GM04503 (cell line): ENCODE measurements around the gene SBK1.
"Not testable (repeated sequence)": the region's sequence is repeated elsewhere in the genome, so short reads cannot be mapped to it uniquely, and the experiment has no call there.

Experiments used
- DNase-seq: peaks from one replicate; pipeline ENCODE4 v3.0.0-alpha.2; 2012; ENCODE audit warnings: low read depth

The SBK1 gene

DNA sequence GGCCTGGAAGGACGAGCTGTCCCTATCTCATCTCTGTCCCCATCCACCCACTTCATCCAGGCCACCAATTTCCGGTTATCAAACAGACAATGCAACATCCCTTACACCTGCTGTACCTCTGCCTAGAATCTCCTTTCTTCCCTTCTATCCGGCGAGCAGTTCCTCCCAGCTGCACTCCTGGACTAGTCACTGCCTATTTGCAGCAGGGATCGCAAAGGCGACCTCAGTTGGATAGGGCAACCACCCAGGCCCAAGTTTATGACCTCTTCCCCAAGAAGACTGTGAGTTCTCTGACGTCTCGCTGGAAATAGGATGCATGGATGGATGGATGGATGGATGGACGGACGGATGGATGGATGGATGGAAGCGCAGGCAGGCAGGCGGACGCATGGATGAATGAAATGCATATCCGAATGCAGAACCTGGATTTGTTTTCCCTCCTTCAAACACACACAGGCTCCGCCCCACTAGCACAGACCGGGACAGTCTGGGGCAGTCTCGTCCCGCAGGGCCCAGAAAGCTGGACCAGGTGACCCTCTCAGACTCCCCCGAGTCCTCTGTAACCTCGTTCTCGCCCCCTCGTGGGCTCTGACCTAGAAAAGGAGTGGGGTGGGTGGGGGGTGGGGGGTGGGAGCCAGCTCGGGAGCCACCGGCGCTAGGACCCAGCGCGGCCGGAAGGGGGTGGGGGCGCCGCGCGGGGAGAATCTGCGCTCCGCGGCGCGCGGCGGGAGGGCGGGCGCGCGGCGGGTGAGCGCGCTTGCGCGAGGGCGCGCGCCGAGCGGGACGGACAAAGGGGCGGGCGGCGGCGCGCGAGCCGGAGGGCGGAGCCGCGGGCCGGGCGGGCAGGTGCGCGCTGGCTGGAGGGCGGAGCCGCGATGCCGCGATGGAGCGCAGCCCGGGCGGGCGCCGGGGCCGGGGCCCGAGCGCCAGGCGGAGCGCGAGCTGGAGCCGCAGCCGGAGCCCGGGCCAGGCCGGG, at the start of gene SBK1:
TSS of gene SBK1 (plus strand) at position 875 of the 976 bp plus-strand sequence. CDS start 24,867 bp downstream, outside the sequence.
- no peak for DNase-seq

DNA sequence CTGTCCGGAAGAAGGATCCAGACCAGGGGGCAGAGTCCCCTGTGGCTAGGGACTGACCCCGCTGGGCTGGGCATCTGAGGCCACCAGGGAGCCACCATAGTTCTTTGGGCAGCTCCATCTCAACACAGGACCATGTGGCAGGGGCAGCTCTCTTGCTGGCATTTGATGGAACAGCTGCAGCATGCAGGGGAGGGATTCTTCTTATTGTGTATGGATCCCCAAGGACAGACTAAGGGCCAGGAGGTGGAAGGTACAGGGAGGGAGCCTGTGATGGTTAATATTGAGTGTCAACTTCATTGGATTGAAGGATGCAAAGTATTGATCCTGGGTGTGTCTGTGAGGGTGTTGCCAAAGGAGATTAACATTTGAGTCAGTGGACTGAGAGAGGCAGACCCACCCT, 42.8 kb upstream of the SBK1 start:
- not testable (repeated sequence) for DNase-seq

DNA sequence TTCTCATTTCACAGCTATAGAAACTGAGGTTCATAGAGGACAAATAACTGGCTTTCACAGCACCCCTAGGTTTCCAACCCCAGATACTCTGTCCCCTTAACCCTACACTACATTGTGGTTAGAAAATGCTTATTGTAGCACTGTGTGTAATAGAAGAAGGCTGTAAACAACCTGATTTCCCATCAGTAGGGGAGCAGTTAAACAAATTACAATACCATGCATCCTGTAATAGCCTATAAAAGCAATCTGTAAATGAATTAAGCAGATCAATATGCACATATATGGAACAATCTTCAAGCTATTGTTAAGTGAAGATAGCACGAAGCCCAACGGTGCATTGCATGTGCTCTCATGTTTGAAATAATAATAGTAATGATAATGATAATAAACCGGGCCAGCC, 41.3 kb upstream of the SBK1 start:
- no peak for DNase-seq

DNA sequence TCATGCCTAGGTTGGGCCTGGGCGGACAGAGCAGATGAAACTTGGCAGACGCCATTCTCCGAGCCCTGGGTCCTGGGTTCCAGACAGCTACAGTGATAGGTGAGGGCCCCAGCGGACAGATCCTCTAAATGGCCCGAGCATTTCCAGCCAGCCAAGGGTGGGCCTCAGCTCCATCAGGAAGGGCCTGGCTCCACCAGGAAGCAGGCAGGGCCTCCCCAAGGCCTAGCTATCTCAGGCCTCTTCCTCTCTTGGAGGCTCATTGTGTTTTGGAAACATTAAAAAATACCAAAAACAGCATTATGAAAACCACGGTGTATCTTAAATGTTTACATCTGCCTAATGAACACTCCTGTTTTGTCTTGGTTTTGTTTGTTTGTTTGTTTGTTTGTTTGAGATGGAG, 38.2 kb upstream of the SBK1 start:
- DNase-seq = no peak

DNA sequence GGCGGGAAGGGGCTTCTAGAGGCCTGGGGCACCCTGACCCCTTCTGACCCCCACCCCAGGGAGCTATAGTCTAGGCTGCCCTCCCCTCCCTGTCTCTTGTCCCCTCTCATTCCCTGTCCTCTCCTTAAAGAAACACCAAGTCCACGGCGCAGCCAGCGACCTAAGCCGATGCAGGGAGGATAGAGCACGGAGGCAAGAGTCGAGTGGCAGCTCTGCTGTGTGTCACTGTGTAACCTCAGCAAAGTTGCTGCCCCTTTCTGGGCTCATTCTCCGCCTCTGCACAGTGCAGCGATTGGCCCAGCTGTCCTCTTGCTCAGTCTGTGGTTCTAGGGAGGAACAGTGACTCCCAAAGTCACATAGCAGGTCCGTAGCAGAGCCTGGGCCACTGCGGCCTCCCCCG, 36.5 kb upstream of the SBK1 start:
- no peak for DNase-seq

DNA sequence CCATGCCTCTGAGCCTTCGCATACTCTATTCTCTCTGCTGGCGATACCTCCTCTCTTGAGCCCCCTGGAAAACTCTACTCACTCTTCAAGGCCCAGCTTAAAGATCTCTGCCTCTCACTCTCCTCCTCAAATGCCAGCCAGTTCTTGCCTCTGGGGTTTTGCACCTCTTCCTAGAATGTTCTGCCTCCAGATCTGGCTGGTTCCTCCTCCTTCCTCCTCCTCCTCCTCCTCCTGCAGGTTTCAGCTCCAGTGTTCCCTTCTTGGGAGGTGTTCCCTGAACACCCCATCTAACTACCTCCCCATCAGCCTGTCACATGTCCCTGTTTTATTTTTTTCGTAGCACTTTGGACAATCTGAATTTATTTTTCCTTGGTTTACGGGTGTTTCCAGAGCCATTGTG, 35.1 kb upstream of the SBK1 start:
- DNase-seq = no peak

DNA sequence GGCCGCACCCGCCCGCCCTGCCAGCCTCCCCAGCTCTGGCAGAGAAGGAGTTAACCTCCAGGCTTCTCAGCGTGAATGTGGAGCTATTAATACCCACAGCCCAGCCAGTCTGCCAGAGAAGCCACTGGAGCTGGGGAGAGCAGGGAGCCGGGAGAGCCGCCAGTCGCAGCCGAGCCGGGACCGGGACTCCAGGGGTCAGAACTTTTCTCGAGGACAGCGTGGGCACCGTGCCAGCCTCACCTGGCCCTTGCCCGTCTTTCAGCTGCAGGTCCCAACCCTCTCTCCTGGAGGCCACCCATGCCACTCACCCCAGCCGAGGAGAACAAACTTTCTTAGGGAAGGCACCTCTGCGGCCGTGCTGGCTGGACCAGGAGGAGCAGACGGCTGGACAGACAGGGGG, 33.8 kb upstream of the SBK1 start:
- DNase-seq = no peak

DNA sequence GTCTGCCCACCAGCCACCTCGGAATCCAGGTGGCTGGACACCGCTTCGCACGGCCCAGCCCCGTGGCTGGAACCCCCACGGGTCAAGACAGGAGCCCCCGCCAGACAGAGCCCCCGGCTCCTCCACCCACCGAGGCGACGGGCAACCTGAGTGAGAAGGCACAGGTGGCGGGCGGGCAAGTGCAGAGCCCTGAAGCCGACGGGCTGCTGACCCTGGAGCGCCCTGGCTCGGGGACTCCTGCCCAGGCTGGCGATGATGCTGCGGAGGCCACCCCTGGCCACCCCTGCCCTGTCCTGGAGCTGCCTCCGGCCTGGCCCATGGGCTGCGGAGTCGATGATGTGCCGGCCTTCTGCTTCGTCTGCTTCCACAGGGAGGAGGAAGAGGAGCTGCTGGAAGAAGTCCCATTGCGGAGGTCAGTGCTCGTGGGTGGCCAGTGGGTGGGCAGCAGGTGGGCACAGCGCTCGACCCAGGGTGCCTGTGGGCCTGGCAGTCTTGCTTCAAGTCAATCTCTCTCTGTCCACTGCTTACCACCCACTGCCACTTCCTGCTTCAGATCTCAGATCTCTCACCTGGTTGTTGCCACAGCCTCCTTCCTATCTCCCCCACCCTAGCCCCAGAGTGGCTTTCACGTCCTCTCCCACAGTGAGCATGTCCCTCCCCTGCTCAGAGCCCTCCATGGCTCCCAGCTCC, 33.1 kb upstream of the SBK1 start:
- DNase-seq = no peak

DNA sequence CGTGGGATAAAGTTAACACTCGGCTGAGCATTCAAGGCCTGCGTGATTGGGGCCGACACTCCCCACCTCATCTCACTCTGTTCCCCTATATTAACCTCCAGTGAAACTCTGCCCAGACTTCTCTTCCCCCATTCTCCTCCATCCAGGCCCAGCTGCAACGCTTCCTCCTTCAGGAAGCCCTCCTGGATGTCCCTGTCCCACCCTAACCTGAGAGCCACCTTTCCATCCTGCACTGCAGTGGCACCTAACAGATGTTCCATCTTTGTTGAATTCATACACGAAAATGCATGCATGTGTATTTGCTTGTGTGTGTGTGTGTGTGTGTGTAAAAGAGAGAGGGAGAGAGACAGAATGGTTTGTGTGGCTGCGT, 32.6 kb upstream of the SBK1 start:
- DNase-seq = no peak

DNA sequence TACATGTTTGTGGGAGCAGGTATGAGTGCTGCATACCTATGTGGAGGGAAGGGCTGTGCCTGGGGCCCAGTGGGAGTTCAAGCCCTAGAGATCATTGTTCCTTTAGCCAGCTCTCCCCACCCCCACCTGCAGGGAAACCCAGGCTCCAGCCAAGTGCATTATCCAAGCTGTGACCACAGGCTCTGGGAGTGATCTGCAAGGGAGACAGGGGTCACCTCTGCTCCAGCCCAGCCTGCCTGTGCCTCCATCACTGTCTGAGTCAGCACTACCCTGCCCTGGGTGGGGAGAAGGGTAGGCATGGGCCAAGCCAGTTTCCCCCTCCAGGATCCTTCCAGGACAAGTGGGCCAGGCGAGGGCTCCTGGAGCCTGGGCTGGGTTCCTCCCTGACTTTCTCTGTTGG, 32.1 kb upstream of the SBK1 start:
- no peak for DNase-seq

DNA sequence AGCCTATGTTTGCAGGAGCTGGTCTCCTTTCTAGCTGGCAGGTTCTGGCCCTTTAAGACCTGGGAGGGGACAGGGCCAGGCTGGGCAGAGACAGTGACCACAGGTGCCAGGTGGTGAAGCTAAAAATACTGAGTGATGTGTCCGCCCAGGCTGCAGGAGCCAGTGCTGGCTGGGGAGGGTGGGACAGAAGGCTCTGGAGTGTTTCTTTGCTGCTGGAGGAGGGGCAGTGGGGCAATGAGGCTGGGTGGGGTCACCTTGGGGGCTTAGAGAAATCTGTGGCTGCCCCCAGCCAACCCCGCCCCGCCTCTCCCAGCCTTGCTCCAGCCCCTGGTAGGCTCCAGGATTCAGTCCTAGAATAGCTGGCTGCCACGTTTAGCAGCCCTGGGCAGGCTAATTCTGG, 30.4 kb upstream of the SBK1 start:
- DNase-seq = no peak

DNA sequence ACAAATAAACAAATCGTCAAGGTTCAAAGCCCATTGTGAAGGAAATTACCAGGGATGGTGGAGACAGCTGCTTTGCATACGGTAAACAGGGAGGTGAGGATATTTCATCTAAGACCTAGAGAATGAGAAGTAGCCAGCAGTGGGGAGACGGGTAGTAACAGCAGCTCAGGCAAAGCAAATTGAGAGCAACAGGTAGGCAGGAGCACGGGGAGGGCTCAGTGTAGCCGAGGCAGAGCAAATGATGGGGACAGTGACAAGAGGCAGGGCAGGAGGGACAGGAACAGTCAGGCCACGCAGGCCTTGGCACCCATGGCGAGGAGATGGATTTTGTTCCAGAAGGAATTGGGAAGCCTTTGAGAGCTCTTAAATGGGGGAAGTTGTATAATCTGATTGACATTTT, 29.0 kb upstream of the SBK1 start:
- DNase-seq = no peak

DNA sequence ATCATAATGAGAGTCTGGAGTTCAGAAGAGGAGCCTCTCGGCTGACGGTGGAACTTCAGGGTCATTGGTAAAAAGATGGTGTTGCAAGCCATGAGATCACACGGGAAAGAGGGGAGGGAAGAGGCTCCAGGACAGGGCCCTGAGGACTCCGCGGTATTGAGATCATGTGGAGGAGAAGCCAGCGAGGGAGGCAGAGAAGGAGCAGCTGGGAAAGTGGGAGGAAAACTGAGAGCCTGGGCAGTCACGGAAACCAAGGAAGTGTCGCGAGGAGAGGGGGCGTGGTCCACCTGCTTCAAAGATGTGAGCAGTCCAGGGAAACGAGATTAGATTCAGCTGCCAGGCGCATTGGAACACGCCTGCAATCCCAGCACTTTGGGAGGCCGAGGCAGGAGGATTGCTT, 27.7 kb upstream of the SBK1 start:
- DNase-seq = peak; percentile 13

DNA sequence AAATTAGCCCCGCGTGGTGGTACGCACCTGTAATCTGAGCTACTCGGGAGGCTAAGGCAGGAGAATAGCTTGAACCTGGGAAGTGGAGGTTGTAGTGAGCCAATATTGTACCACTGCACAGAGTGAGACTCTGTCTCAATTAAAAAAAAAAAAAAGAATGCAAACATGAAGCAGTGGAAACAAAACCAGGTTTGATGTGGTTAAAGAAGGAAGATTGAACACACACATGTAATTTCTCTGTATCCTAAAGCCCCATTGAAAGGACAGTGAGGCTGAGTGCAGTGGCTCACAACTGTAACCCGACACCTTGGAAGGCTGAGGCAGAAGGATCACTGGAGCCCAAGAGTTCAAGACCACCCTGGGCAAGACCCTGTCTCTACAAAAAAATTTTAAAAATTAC, 26.5 kb upstream of the SBK1 start:
- no peak for DNase-seq

DNA sequence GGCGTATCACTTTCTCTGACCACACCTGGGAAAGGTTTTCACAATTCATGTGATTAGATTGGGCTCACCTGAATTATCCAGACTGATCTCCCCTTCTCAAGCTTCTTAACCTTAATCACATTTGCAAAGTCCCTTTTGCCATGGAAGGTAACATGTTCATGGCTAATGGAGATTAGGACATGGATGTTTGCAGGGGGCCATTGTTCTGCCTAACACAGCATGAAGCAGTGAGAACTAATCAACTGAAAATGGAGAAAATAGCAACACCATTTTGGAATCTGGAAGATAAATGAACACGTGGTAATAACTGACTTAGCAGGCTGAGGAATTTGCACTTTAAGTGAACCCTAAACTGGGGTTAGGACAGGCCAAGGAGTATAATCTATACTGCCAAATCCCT, 25.0 kb upstream of the SBK1 start:
- no peak for DNase-seq

DNA sequence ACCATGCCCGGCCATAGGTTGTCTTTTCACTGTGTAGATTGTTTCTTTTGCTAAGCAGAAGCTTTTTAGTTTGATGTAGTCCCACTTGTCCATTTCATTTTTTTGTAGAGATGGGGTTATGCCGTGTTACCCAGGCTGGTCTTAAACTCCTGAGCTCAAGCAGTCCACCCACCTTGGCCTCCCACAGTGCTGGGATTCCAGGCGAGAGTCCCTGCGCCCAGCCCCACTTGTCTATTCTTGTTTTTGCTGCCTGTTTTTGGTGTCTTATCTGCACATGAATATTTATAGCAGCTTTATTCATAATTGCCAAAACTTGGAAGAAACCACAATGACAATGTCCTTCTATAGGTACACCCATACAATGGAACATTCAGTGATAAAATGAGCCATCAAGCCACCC, 18.8 kb upstream of the SBK1 start:
- no peak for DNase-seq

DNA sequence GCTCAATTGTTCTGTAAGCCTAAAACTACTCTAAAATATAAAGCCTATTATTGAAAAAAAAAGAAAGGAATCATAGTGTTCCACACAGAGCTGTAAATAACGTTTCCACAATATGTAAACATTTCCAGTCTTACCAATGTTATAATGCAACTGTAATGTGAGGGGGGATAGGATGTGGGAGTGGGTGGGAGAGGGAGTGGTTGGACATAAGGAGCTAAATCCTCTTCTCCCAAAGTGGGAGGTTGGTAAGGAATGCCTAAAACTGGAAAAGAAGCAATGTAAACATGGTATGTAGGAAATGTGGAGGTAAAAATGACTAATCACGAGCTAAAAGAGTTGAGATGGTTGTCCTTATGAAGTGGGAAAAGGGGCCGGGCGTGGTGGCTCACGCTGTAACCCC, 17.6 kb upstream of the SBK1 start:
- no peak for DNase-seq

DNA sequence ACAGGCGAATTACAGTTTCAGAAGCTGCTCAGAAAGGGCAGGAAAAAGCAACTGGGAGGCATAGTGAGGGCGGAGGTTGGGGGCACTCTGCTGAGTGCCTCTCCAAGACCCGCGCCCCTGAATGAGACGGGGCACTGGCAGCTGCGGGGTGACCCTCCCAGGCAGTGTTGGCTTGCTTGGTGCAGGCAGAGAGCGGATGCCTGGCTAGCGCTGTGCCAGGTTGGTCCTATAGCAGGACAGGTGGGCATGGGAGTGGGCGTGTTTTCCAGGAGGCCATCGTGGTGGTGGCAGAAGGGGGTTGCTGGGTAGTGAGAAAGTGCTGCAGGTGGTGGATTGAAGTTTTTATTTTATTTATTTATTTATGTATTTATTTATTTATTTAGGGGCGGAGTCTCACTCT, 16.0 kb upstream of the SBK1 start:
- no peak for DNase-seq

DNA sequence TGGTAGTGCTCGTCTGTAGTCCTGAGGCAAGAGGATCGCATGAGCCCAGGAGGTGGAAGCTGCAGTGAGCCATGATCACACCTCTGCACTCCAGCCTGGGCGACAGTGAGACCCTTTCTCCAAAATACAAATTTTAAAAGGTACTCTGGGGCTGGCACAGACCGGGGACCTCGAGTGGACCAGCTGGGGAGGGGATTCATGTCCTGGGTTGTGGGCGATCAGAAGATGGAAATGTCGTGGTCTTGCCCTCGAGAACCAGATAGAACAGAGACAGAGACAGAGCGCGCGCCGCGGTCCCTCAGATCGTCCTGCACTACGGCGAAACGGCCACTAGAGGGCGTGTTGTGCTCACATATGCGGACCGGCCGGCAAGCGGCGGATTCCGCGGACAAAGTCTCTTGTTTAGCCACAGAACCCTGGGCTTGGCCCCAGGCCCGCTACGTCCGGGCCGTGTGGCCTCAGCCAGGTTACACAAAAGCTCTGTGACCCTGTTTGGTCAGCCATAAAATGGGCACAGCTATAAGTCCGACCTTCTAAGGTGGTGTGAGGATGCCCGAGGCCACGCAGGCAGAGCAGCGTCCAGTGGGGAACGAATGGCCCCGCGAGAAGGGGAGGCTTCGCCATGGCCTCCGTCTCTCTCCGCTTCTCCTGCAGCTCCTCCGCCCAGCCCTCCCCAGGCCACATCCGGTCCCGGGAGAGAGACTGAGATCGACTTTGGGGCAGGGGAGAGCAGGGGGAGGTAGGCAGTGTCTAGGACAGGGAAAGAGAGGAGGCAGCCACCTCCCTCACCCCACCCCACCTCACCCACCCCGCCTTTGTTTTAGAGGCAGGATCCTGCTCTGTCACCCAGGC, 14.6 kb upstream of the SBK1 start:
- peak; percentile 12 for DNase-seq

DNA sequence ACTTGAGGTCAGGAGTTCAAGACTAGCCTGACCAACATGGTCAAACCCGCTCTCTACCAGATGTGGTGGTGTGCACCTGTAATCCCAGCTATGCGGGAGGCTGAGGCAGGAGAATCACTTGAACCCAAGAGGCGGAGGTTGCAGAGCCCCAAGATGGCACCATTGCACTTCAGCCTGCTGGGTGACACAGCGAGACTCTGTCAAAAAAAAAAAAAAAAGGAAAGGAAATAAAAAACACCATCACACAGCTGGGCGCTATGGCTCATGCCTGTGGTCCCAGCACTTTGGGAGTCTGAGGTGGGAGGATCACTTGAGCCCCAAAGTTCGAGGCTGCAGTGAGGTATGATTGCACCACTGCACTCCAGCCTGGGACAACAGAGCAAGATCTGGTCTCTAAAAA, 13.3 kb upstream of the SBK1 start:
- DNase-seq = no peak

DNA sequence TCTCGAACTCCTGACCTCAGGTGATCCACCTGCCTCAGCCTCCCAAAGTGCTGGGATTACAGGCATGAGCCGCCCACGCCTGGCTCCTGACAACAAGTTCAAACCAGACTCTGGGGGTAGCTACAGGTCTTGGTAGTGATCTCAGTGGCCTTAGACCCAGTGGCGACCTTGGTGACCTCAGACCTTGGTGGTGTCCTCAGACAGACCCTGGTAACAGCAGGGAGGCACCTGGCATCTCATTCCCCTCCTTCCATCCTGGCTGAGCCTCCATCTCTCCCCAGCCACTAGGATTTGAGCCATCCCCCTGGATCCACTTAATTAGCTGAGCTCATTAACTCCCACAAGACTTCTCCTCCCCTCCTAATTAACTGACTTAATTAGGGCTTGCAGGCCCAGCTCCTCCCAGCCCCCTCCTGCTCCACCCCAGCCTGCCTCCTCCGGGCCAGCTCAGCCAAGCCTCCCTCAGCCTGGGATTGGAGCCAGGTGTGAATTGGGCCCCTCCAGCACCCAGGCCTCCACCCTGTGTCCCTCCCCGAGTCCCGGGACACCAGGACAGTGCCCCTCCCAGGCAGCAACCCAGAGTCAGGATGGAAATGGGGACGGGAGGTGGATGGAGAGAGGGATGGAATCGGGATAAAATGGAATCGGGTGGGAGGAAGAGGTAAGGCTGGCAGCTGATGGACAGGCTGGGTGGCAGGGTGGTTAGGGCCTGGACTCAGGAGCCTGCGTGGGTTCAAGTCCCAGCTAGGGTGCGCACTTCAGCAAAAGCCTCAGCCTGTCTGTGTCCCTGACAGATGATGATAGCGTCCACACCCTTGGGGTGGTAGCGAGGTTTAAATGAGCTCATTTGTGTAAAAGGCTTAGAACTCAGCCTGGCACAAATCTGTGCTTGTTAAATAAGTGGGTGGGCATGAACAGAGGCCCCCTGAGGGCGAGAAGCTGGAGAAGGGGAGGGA, 11.2 kb upstream of the SBK1 start:
- no peak for DNase-seq
